CD4-positive, alpha-beta T cell treated with Interleukin-17A for 4 hours (primary cell): Measurements from ENCODE around the gene GNB2.
A peak's percentile ranks its signal among the peaks of the same experiment; 100 is the strongest.
"Not testable (repeated sequence)": the region's sequence is repeated elsewhere in the genome, so short reads cannot be mapped to it uniquely, and the experiment has no call there.

Experiments
- DNase-seq: peaks from one replicate; pipeline ENCODE4 v3.0.0-alpha.2; 2020; ENCODE audit warnings: mixed read lengths

Gene GNB2

GRCh38 chr7:100665168-100665726 lies 8.3 kb upstream of the GNB2 start:
- DNase-seq, result no peak

GRCh38 chr7:100667331-100668068 lies 6.0 kb upstream of the GNB2 start:
- no peak for DNase-seq

- no peak for DNase-seq
Measured at GRCh38 chr7:100668069-100668449, 5.5 kb upstream of the GNB2 start.

- not testable (repeated sequence) for DNase-seq
Measured at GRCh38 chr7:100669106-100669505, 4.4 kb upstream of the GNB2 start.

- no peak for DNase-seq
Measured at GRCh38 chr7:100670074-100670473, 3.5 kb upstream of the GNB2 start.

- no peak for DNase-seq
Measured at GRCh38 chr7:100671353-100672327, 1.9 kb upstream of the GNB2 start.

GRCh38 chr7:100673942-100674410 lies 436 bp downstream of the GNB2 start:
- DNase-seq, result peak; percentile 59

- peak; percentile 42 for DNase-seq
Measured at GRCh38 chr7:100674411-100675104, 1.0 kb downstream of the GNB2 start.

- no peak for DNase-seq
Measured at GRCh38 chr7:100675105-100675451, 1.5 kb downstream of the GNB2 start.

- DNase-seq, result peak; percentile 90
Measured at GRCh38 chr7:100675581-100676350, 2.2 kb downstream of the GNB2 start.

GRCh38 chr7:100676501-100677306 lies 3.2 kb downstream of the GNB2 start:
- DNase-seq, result no peak

GRCh38 chr7:100677308-100678267 lies 4.0 kb downstream of the GNB2 start:
- no peak for DNase-seq

- no peak for DNase-seq
Measured at GRCh38 chr7:100678291-100678984, 4.9 kb downstream of the GNB2 start.

GRCh38 chr7:100679129-100679926 lies 5.8 kb downstream of the GNB2 start:
- DNase-seq, result no peak

- no peak for DNase-seq
Measured at GRCh38 chr7:100679927-100680575, 6.5 kb downstream of the GNB2 start.

GRCh38 chr7:100680576-100681271 lies 7.2 kb downstream of the GNB2 start:
- peak; percentile 27 for DNase-seq
